H1 (cell line): ENCODE data around the gene BABAM1. TPM values are rescaled to one million over a fixed set of nuclear protein-coding genes. Genes with fewer than 3 reads are reported as not detected.
A peak's percentile ranks its signal among the peaks of the same experiment; 100 is the strongest.

Experiments used
- CTCF ChIA-PET: fragments of 300-600 bp; sonication (Branson Sonifier 250); formaldehyde crosslinking; loops from one replicate; lab custom pipeline; 2021; ENCODE audit not compliant: partially characterized antibody; lab: Charles Lee
- POLR2A ChIA-PET: fragments of 300-600 bp; sonication (Branson Sonifier 250); formaldehyde crosslinking; loops from one replicate; lab custom pipeline; 2021; ENCODE audit warnings: inconsistent platforms; ENCODE audit not compliant: partially characterized antibody; lab: Charles Lee
- DNase-seq, 2 experiments: peaks; one replicate each; pipeline versions ENCODE4 v3.0.0 to v3.0.0-alpha.2; 2010 to 2022; ENCODE audit warnings: low spot score in 2 of 2, low read depth in 1 of 2, mixed read lengths in 1 of 2
- FAIRE-seq: peaks from 2 replicates; lab custom pipeline; 2011; peaks lifted over from hg19 to GRCh38; lab: Jason Lieb, UNC
- H2AFZ ChIP-seq: 2 replicates; pipeline ENCODE4 v1.8.1; 2012; ENCODE audit warnings: low read length, inconsistent platforms
- H2AK5ac ChIP-seq: 2 replicates; pipeline ENCODE4 v1.6.1; 2013; ENCODE audit warnings: low read depth, low read length
- H2BK120ac ChIP-seq: replicated peaks from 2 replicates; pipeline ENCODE3; 2013; ENCODE audit warnings: low read depth, low read length, inconsistent platforms
- H2BK12ac ChIP-seq: 2 replicates; pipeline ENCODE4 v1.6.1; 2013; ENCODE audit warnings: low read depth, low read length
- H2BK15ac ChIP-seq: 2 replicates; pipeline ENCODE4 v1.6.1; 2013; ENCODE audit warnings: low read length
- H2BK20ac ChIP-seq: 2 replicates; pipeline ENCODE4 v1.6.1; 2013; ENCODE audit warnings: low read length
- H2BK5ac ChIP-seq: 2 replicates; pipeline ENCODE4 v1.6.1; 2013; ENCODE audit warnings: low read depth, low read length
- H3K14ac ChIP-seq: 2 replicates; pipeline ENCODE4 v1.6.1; 2013; ENCODE audit warnings: inconsistent platforms; ENCODE audit not compliant: insufficient read length
- H3K18ac ChIP-seq: 2 replicates; pipeline ENCODE4 v1.6.1; 2013; ENCODE audit warnings: low read length; ENCODE audit errors: extremely low read depth
- H3K23ac ChIP-seq: 2 replicates; pipeline ENCODE4 v1.6.1; 2013; ENCODE audit warnings: inconsistent platforms; ENCODE audit not compliant: insufficient read length
- H3K23me2 ChIP-seq: 2 replicates; pipeline ENCODE4 v1.6.1; 2013; ENCODE audit warnings: low read depth, low read length
- H3K27ac ChIP-seq: 2 replicates; pipeline ENCODE4 v1.6.1; 2011; ENCODE audit warnings: low read depth, low read length, inconsistent platforms
- H3K27me3 ChIP-seq, 4 experiments: replicated peaks in 1 of 4; 1 replicate in 1 of 4; 2 replicates in 3 of 4; pipeline versions ENCODE4 v1.6.1 to v1.8.1; 2011 to 2013; ENCODE audit warnings: low read length in 3 of 4, mild to moderate bottlenecking in 3 of 4, inconsistent platforms in 2 of 4, mixed read lengths in 2 of 4, moderate library complexity in 1 of 4; ENCODE audit not compliant: control insufficient read depth in 3 of 4, insufficient read depth in 3 of 4; ENCODE audit errors: extremely low read depth in 1 of 4
- H3K36me3 ChIP-seq, 4 experiments: 2 replicates each; pipeline versions ENCODE4 v1.6.1 to v1.8.1; 2011 to 2013; ENCODE audit warnings: mild to moderate bottlenecking in 4 of 4, low read length in 3 of 4, moderate library complexity in 2 of 4, control low read depth in 1 of 4, inconsistent platforms in 1 of 4; ENCODE audit not compliant: insufficient read depth in 4 of 4, control insufficient read depth in 2 of 4
- H3K4ac ChIP-seq: replicated peaks from 2 replicates; pipeline ENCODE3; 2013; ENCODE audit warnings: low read length, low read depth, mixed read lengths, inconsistent platforms; ENCODE audit not compliant: insufficient read length
- H3K4me1 ChIP-seq, 4 experiments: replicated peaks in 1 of 4; 1 replicate in 1 of 4; 2 replicates in 3 of 4; pipeline versions ENCODE4 v1.6.1 to v1.8.1; 2011 to 2013; ENCODE audit warnings: low read length in 3 of 4, inconsistent platforms in 2 of 4, mixed read lengths in 1 of 4; ENCODE audit not compliant: insufficient read depth in 4 of 4, control insufficient read depth in 3 of 4
- H3K4me2 ChIP-seq, 2 experiments: 2 replicates each; pipeline versions ENCODE4 v1.6.1 to v1.8.1; 2011 to 2013; ENCODE audit warnings: low read depth in 2 of 2, low read length in 2 of 2, control low read depth in 1 of 2, inconsistent platforms in 1 of 2, mild to moderate bottlenecking in 1 of 2; ENCODE audit not compliant: insufficient read depth in 1 of 2
- H3K4me3 ChIP-seq, 4 experiments: fragments of 200-600, 300-600 bp in 1 of 4; sonication (generic), shearing (Covaris generic), sonication (Bioruptor Twin) in 1 of 4; 2 replicates each; pipeline versions ENCODE4 v1.5.1 to v1.8.1; 2011 to 2016; ENCODE audit warnings: low read length in 4 of 4, low read depth in 3 of 4, control low read depth in 2 of 4, inconsistent platforms in 2 of 4, mild to moderate bottlenecking in 2 of 4, mixed read lengths in 1 of 4, moderate library complexity in 1 of 4; ENCODE audit not compliant: insufficient read depth in 2 of 4; ENCODE audit errors: extremely low read depth in 1 of 4
- H3K56ac ChIP-seq: replicated peaks from 2 replicates; pipeline ENCODE3; 2013; ENCODE audit warnings: low read depth, mild to moderate bottlenecking, mixed read lengths, low read length, inconsistent platforms; ENCODE audit not compliant: insufficient read length
- H3K79me1 ChIP-seq: 2 replicates; pipeline ENCODE4 v1.6.1; 2013; ENCODE audit warnings: low read depth, low read length, control low read depth
- H3K79me2 ChIP-seq, 2 experiments: 2 replicates each; pipeline versions ENCODE4 v1.6.1 to v1.8.1; 2012 to 2013; ENCODE audit warnings: low read length in 2 of 2, mild to moderate bottlenecking in 2 of 2, inconsistent platforms in 1 of 2; ENCODE audit not compliant: insufficient read depth in 2 of 2, control insufficient read depth in 1 of 2
- H3K9ac ChIP-seq, 4 experiments: replicated peaks in 1 of 4; 1 replicate in 1 of 4; 2 replicates in 3 of 4; pipeline versions ENCODE4 v1.6.1 to v1.8.1; 2011 to 2013; ENCODE audit warnings: low read depth in 3 of 4, low read length in 3 of 4, control low read depth in 2 of 4, mild to moderate bottlenecking in 2 of 4, moderate library complexity in 2 of 4, inconsistent platforms in 1 of 4; ENCODE audit errors: extremely low read depth in 1 of 4
- H3K9me3 ChIP-seq, 2 experiments: 2 replicates each; pipeline versions ENCODE4 v1.6.1 to v1.8.1; 2012 to 2013; ENCODE audit warnings: mild to moderate bottlenecking in 2 of 2, moderate library complexity in 2 of 2, control low read depth in 1 of 2, inconsistent platforms in 1 of 2, low read depth in 1 of 2, low read length in 1 of 2, mixed read lengths in 1 of 2; ENCODE audit not compliant: insufficient read depth in 2 of 2
- H4K20me1 ChIP-seq, 2 experiments: replicated peaks in 1 of 2; 2 replicates each; pipeline versions ENCODE3 to v1.8.1; 2011 to 2013; ENCODE audit warnings: inconsistent platforms in 2 of 2, low read length in 2 of 2, mild to moderate bottlenecking in 1 of 2; ENCODE audit not compliant: insufficient read depth in 2 of 2, control insufficient read depth in 1 of 2
- H4K5ac ChIP-seq: 2 replicates; pipeline ENCODE4 v1.6.1; 2013; ENCODE audit warnings: low read length, low read depth, mixed read lengths, inconsistent platforms; ENCODE audit not compliant: insufficient read length
- H4K8ac ChIP-seq: 2 replicates; pipeline ENCODE4 v1.8.0; 2013; ENCODE audit warnings: mild to moderate bottlenecking, moderate library complexity, low read length, inconsistent platforms; ENCODE audit not compliant: insufficient read depth; ENCODE audit errors: extremely low read depth
- H4K91ac ChIP-seq: replicated peaks from 2 replicates; pipeline ENCODE3; 2013; ENCODE audit warnings: low read length, mixed read lengths, inconsistent platforms; ENCODE audit not compliant: insufficient read length
- ASH2L ChIP-seq: fragments of 200-600, 300-600 bp; sonication (generic); IDR thresholded peaks from one replicate; pipeline ENCODE4 v1.7.1; 2017; ENCODE audit warnings: low read length
- KDM5A ChIP-seq: fragments of 200-600 bp; IDR thresholded peaks from 2 replicates; pipeline ENCODE4 v1.7.1; 2012; ENCODE audit warnings: mild to moderate bottlenecking, low read length, inconsistent platforms, mixed read lengths
- TAF7 ChIP-seq: optimal IDR thresholded peaks from 2 replicates; pipeline ENCODE3; 2011; ENCODE audit warnings: low read depth, mild to moderate bottlenecking, inconsistent platforms, low read length, moderate library complexity, borderline replicate concordance
- WGBS, 2 experiments: shearing (Covaris generic) in 1 of 2; methylation state at CpG; one replicate each; pipeline versions ENCODE4 v1.1.6 to v1.1.7; 2013 to 2015; ENCODE audit warnings: low lambda C conversion rate in 2 of 2, mixed read lengths in 2 of 2, inconsistent platforms in 1 of 2, low coverage in 1 of 2, missing lambda C conversion rate in 1 of 2; ENCODE audit not compliant: insufficient replicate concordance in 2 of 2, insufficient coverage in 1 of 2, insufficient read length in 1 of 2; ENCODE audit errors: extremely low coverage in 1 of 2, missing lambda C conversion rate in 1 of 2; 5-methylcytosine and 5-hydroxymethylcytosine counted together
- polyA plus RNA-seq, 7 experiments: library from polyadenylated mRNA; depleted of rRNA in 3 of 7; stranded (reverse) in 5 of 7; unstranded in 2 of 7; fragments of >200 nt in 5 of 7; fragments of 200-250 nt in 2 of 7; gene quantifications; 1 replicate in 5 of 7; 2 replicates in 1 of 7; 4 replicates in 1 of 7; pipeline versions ENCODE4 v1.2.1 to v1.2.3, GENCODE V29; 2011 to 2013; ENCODE audit warnings: missing spikeins in 2 of 7, mixed read lengths in 2 of 7
- total RNA-seq: library from RNA; stranded (reverse); fragmentation: NEBNext Ultra II Directional; extraction: Animal tissue kit (Norgen Biotek cat#: 25700); gene quantifications from 2 replicates; pipeline ENCODE4 v1.2.1, GENCODE V29; 2021

BABAM1 gene
- total and polyA plus RNA-seq, 2 of the 8 experiments (the other 6 are each of a cell fraction or from before 2014, with no cell fraction given) = 127 to 133 TPM

GRCh38 chr19:17266589-17266974, 661 bp upstream of the BABAM1 start:
- 80% methylated on average over 12 of the region's 12 CpGs; no CpG with 5 or more reads in 1 of the 2 experiments for WGBS, 2 experiments
- H3K27ac ChIP-seq = no peak overlapping the region
- peaks cover 3 to 12% of the 10 kb centered on the region in 2 experiments; a peak in 3 of 4 replicates for H3K79me2 ChIP-seq
- H3K4me1 ChIP-seq = peaks cover 0 to 8% (median 2%) of the 10 kb centered on the region in 4 experiments; a peak in 5 of 7 replicates
- H3K23ac ChIP-seq = no peak overlapping the region
- no peak overlapping the region for H3K56ac ChIP-seq
- H4K91ac ChIP-seq = no peak overlapping the region
- H3K23me2 ChIP-seq = no peaks in the 10 kb centered on the region
- no peak overlapping the region for H2BK15ac ChIP-seq
- no peak overlapping the region for H3K4me2 ChIP-seq
- 0 out of 2 replicates have a peak overlapping the region, but pooled peaks have one; percentile 55 for H2AFZ ChIP-seq
- no peaks in the 10 kb centered on the region for H4K20me1 ChIP-seq
- no peak for FAIRE-seq
- ChIA-PET CTCF (interaction anchor here (0.6 to 2.7 kb wide), 7 partner anchors 17 to 200 kb away, joined by 3 to 8 read pairs (median 6); partner anchors contain the start of gene NR2F6), POLR2A (interaction anchor here (0.6 to 12.8 kb wide), 16 partner anchors 13 to 441 kb away, joined by 3 to 113 read pairs (median 5); partner anchors contain the start of genes ANKLE1, DDA1 and USE1)
- no peaks in the 10 kb centered on the region for H3K27me3 ChIP-seq
- peaks cover 5 to 12% (median 7%) of the 10 kb centered on the region in 4 experiments; a peak in 5 of 8 replicates for H3K36me3 ChIP-seq
- no peak overlapping the region for H3K4ac ChIP-seq
- no peak for DNase-seq
- no peak overlapping the region for H3K18ac ChIP-seq
- H3K9me3 ChIP-seq = no peaks in the 10 kb centered on the region
- H3K79me1 ChIP-seq = no peaks in the 10 kb centered on the region; the same call in 1 of the 2 replicates
- H4K5ac ChIP-seq = no peak overlapping the region
- no peak overlapping the region for H2BK12ac ChIP-seq
- no peak overlapping the region for H4K8ac ChIP-seq
- H3K9ac ChIP-seq = no peak overlapping the region
- peak overlapping the region; percentile 18; the same call in 1 of the 2 replicates for H2BK5ac ChIP-seq
- H3K4me3 ChIP-seq = peak overlapping the region in 1 of 4 experiments; percentile 31; a peak in 1 of 8 replicates
- no peak overlapping the region for H2BK120ac ChIP-seq
- TF ChIP-seq KDM5A = no peak
- TF ChIP-seq ASH2L = no peak
- peak; percentile 20 for TF ChIP-seq TAF7
- no peak overlapping the region for H2BK20ac ChIP-seq
- H3K14ac ChIP-seq = no peak overlapping the region
- H2AK5ac ChIP-seq = no peak overlapping the region
